ENCODE measurements around the gene IFITM2.
A peak's percentile ranks its signal among the peaks of the same experiment; 100 is the strongest.
"Not testable (repeated sequence)": the region's sequence is repeated elsewhere in the genome, so short reads cannot be mapped to it uniquely, and the experiment has no call there.

IFITM2 gene

GRCh38 chr11:349270-349954, 41.8 kb downstream of the IFITM2 start:
- DNase-seq = not testable (repeated sequence)

DNA sequence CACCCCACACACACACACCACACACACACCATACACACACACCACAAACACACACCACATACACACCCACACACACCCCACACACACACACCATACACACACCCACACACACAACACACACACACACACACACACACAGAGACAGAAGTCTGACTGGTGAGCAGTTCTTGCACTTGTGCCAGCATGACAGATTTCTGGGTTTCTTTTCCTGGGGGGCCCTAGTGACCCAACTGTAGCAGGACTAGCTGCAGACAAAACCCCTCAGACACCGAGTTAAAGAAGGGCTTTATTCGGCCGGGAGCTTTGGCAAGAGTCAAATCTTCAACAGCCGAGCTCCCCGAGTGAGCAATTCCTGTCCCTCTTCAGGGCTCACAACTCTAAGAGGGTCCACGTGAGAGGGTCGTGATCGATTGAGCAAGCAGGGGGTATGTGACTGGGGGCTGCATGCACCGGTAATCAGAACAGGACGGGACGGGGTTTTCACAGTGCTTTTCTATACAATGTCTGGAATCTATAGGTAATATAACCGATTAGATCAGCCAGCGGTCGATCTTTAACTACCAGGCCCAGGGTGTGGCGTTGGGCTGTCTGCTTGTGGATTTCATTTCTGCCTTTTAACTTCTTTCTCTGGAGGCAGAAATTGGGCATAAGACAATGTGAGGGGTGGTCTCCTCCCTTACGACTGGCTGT, 42.6 kb downstream of the IFITM2 start:
- DNase-seq = not testable (repeated sequence)

- DNase-seq = peak; percentile 28
These were observed 43.2 kb downstream of the IFITM2 start for GRCh38 chr11:350723-351255.

DNA sequence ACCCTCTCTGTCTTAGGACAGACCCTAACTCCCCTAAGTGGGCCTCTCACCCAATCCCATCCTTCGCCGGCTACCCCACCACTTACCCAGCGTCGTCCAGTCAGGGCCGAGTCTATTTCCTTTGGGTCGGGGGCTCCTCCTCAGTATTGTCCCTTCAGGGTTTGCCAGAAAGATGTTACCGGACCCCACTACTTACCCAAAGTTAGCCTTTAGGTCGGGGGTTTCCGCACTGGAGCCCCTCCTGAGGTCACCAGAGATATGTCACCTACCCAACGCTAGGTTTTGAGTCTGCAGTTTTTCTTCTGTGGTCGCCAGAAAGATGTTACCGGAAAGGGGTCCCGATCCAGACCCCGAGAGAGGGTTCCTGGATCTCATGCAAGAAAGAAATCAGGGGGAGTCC, 43.8 kb downstream of the IFITM2 start:
- DNase-seq = no peak

DNA sequence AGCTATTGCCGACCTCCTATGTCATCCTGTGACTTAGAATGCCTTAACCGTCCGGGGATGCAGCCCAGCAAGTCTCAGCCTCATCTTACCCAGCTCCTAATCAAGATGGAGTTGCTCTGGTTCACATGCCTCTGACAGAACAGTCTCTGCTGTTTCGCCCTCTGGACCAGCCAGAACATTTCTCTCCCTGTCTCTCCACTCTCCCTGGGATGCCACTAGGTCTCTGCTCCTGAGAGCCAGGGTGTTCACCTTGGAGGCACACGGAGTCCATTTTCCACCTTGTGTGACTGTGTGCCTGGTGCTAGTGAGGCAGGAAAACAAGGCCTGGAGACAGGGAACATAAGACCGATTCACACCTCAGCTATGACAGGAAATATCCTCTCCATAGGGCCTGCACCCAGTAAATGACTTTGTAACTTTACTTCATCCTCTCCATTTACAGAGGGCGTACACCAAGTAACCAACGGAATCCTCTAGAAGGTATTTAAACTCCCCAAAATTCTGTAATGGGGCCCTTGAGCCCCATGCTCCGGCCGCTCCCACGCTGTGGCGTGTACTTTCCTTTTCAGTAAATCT, 44.9 kb downstream of the IFITM2 start:
- no peak for DNase-seq

DNA sequence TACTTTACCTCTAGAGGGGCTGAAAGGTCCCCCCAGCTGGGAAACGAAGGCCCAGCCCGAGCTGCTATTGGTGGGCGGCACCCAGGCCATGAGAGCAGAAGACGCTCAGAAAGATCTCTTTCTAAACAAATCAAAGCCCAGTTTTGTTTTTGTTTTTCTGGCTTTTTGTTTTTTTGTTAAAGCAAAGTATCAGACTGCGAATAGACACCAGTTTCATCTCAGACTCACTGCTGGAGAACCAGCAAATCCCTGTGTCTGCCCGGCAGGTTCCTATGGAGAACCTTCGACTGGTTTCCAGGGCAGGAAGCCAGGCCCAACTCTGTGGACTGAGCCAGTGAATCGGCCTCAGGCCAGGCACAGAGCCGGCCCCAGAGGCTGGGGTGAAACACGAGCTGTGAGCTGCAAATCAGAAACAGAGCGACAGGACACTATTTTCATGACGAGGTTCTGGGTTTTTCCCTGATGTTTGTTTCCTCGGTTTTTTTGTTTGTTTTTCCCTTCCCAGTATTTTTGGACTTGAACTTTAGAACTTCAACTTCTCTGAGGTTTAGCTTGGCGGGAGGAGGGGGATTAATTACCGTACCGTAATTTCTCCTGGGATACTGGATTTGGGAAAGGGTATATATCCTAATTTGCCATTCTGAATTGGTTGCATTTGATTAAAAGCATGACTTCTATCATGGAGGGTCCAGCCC, 45.7 kb downstream of the IFITM2 start:
- no peak for DNase-seq

- peak; percentile 85 for DNase-seq
These were observed 48.2 kb downstream of the IFITM2 start for GRCh38 chr11:355581-356458.

GRCh38 chr11:356610-357009, 49.0 kb downstream of the IFITM2 start:
- no peak for DNase-seq

- no peak for DNase-seq
These were observed 50.0 kb downstream of the IFITM2 start for GRCh38 chr11:357582-357981.

DNA sequence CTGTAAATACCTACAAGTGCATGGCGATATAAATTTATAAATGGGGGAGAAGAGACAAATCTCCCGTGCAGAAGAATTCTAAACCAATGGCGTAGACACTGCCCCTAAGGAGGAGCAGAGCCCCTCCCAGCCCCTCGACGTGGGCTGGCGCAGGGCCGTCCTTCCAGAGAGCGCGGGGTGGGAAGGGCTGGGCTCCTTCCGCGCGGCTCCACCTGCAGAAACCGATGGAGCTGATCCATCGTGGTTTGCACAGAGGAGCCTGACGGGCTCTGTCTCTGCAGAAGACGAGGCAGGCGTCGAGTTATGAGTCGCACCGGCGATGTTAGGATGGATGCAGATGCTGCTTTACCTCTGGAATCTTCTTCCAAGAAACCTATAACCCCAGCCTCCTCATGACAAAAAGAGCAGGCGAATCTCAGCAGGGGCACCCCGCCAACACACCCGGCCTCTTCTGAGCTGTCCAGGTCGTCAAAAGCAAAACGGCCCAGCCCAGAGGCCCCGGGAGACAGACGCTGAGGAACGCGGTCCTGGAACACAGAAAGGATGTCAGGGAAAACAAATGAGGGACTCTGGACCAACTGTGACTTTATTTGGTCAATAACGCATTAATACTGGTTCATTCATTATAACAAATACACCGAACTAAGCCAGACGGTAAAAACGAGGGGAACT, 50.6 kb downstream of the IFITM2 start:
- DNase-seq = no peak
